Prostate gland (tissue), 2 donors: Measurements from ENCODE around the gene FNDC3B. TPM values are rescaled to one million over a fixed set of nuclear protein-coding genes. Genes with fewer than 3 reads are reported as not detected.

Source experiments
- DNase-seq: peaks from one replicate; pipeline ENCODE4 v3.0.0-alpha.2; 2019; ENCODE audit warnings: low spot score
- H3K27ac ChIP-seq, 2 donors: fragments of 200-600 bp; sonication (generic); 2 replicates each; pipeline ENCODE4 v1.5.1; 2017 to 2019
- H3K27me3 ChIP-seq: fragments of 200-600 bp; sonication (generic); replicated peaks from 2 replicates; pipeline ENCODE4 v1.5.1; 2019; ENCODE audit not compliant: insufficient read depth
- H3K36me3 ChIP-seq, 2 donors: fragments of 200-600 bp; sonication (generic); 1 replicate in 1 of 2; 2 replicates in 1 of 2; pipeline versions ENCODE4 v1.5.1 to v1.8.1; 2017 to 2019
- H3K4me1 ChIP-seq: fragments of 200-600 bp; sonication (generic); replicated peaks from 2 replicates; pipeline ENCODE4 v1.5.1; 2019
- H3K4me3 ChIP-seq, 2 donors: fragments of 200-600 bp; sonication (generic); 2 replicates each; pipeline ENCODE4 v1.5.1; 2017 to 2019
- H3K9me3 ChIP-seq: fragments of 200-600 bp; sonication (generic); 2 replicates; pipeline ENCODE4 v1.5.1; 2017
- POLR2A ChIP-seq: fragments of 450-650 bp; IDR thresholded peaks from one replicate; pipeline ENCODE4 v1.6.1; 2016; ENCODE audit warnings: antibody characterized with exemption, mild to moderate bottlenecking
- POLR2AphosphoS5 ChIP-seq: sonication (generic); formaldehyde crosslinking; IDR thresholded peaks from one replicate; pipeline ENCODE4 v1.6.1; 2017; ENCODE audit warnings: antibody characterized with exemption
- WGBS: methylation state at CpG from one replicate; pipeline ENCODE4 v1.1.5; 2018; 5-methylcytosine and 5-hydroxymethylcytosine counted together
- intact Hi-C: fragments of 100-400 bp; cut with DNase I; formaldehyde crosslinking; loops from one replicate; pipeline ENCODE4 v1.14.2; 2022
- total RNA-seq, 2 donors: library from RNA; depleted of rRNA; stranded (reverse); fragments of >200 nt; gene quantifications; one replicate each; pipeline ENCODE4 v1.1.0, GENCODE V29; 2016
- TF ChIP-seq, protein P1 (sequence below), 4 experiments: fragments of 200-600 bp in 2 of 4; fragments of 450-650 bp in 2 of 4; sonication (generic) in 2 of 4; IDR thresholded peaks; 1 replicate in 3 of 4; 2 replicates in 1 of 4; pipeline ENCODE4 v1.5.1; 2016 to 2019; ENCODE audit warnings: antibody characterized with exemption in 4 of 4, mild to moderate bottlenecking in 2 of 4, moderate library complexity in 2 of 4

FNDC3B gene
- total RNA-seq, 2 donors from 2014 or later: 35.9 to 62.4 TPM

DNA sequence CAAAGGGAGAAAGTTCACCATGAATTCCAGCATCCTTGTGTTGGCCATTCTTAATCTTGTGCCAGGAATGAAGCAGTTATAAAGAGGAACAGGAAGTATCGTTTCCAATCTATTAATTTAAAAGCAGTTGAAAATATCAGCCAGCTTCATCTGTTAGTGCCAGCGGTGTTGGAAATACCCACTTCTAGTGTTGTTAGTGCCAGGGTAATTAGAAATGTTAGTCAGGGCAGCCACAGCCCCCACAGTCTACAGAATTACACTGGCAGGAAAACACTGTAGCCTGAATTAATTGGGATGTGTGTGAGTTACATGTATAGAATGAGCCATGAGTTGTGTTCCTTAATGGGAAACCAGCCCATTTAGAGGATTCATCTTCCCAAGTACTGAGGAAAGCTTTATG lies 281.1 kb downstream of the FNDC3B start:
- TF ChIP-seq, protein P1, sequence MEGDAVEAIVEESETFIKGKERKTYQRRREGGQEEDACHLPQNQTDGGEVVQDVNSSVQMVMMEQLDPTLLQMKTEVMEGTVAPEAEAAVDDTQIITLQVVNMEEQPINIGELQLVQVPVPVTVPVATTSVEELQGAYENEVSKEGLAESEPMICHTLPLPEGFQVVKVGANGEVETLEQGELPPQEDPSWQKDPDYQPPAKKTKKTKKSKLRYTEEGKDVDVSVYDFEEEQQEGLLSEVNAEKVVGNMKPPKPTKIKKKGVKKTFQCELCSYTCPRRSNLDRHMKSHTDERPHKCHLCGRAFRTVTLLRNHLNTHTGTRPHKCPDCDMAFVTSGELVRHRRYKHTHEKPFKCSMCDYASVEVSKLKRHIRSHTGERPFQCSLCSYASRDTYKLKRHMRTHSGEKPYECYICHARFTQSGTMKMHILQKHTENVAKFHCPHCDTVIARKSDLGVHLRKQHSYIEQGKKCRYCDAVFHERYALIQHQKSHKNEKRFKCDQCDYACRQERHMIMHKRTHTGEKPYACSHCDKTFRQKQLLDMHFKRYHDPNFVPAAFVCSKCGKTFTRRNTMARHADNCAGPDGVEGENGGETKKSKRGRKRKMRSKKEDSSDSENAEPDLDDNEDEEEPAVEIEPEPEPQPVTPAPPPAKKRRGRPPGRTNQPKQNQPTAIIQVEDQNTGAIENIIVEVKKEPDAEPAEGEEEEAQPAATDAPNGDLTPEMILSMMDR (IDR thresholded peaks at IDR 0.05): no peak
- no peak for TF ChIP-seq POLR2AphosphoS5
- no peak for TF ChIP-seq POLR2A
- H3K27me3 ChIP-seq: no peaks in the 10 kb centered on the region
- H3K4me1 ChIP-seq: peaks cover 5% of the 10 kb centered on the region
- WGBS: 45% methylated on average over 2 of the region's 2 CpGs
- intact Hi-C loops: no loop called here
- no peak overlapping the region for H3K27ac ChIP-seq
- H3K9me3 ChIP-seq: no peaks in the 10 kb centered on the region
- DNase-seq: no peak
- H3K36me3 ChIP-seq: no peaks in the 10 kb centered on the region
- no peak overlapping the region for H3K4me3 ChIP-seq

DNA sequence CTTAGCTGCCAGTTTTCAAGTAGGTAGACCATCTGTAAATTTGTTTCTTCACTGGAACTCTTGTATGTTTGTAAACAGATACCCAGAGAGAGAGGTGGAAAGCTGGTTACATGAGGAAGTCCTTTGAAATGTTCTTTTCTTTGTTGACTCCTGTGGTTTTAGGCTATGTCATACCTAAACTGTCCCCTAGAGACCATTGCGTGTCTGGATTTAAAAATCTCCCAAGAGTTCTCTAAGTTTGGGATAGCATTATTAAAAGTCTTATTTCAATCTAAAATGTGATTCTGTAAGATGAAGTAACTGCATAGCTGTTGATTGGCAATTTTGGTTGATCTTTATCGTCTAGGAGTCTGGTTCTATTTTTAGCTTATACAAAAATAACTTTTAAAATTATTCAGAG lies 281.7 kb downstream of the FNDC3B start:
- no peak overlapping the region for H3K4me3 ChIP-seq
- H3K27me3 ChIP-seq: no peaks in the 10 kb centered on the region
- no peaks in the 10 kb centered on the region for H3K36me3 ChIP-seq
- no peaks in the 10 kb centered on the region for H3K9me3 ChIP-seq
- intact Hi-C loops: no loop called here
- peaks cover 5% of the 10 kb centered on the region for H3K4me1 ChIP-seq
- DNase-seq: no peak
- 61% methylated on average over 2 of the region's 2 CpGs for WGBS
- no peak overlapping the region for H3K27ac ChIP-seq
- TF ChIP-seq POLR2AphosphoS5: no peak
- TF ChIP-seq, protein P1 (IDR thresholded peaks at IDR 0.05): peak in 1 of 4 experiments; percentile 40
- no peak for TF ChIP-seq POLR2A

DNA sequence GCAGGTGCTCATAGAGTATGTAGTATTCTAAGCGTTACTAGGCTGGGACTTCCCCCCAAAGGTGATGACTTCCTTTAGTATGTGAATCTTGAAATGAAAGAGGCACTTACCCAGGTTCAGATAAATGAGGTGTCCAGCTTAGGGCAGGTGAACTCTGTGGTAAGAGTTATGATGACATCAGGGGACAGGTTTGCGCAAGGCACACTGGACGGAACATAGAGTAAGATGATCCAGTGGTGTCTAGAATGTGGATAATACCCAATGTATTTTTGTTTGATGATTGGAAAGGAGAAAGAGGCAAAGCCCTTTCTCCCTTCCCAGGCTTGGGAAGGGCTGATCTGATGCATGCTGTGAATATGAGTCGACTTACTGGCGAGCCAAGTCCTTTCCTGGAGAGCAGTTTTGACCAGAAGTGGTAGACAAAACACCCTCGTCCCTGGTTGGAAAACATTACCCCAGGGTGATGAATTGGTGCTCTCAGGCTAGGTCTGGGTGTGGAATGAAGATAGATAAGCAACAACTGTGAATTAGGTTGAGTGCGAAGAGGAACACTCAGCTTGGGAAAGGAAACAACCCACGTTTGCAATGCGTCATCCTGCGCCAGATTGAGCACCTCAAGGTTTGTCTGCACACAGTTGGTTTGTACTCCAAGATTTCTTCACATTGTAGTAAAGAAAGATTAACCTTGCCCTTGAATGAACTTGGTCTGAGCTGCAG lies 284.7 kb downstream of the FNDC3B start:
- Histone ChIP-seq H3K27ac (no peak overlapping the region), H3K27me3 (no peaks in the 10 kb centered on the region), H3K36me3 (no peaks in the 10 kb centered on the region), H3K9me3 (no peaks in the 10 kb centered on the region), H3K4me1 (no peaks in the 10 kb centered on the region), H3K4me3 (no peak overlapping the region)
- WGBS: 81% methylated on average over 10 of the region's 10 CpGs
- DNase-seq: no peak
- TF ChIP-seq, protein P1 (IDR thresholded peaks at IDR 0.05): no peak
- no peak for TF ChIP-seq POLR2AphosphoS5
- no peak for TF ChIP-seq POLR2A
- intact Hi-C loops: no loop called here

DNA sequence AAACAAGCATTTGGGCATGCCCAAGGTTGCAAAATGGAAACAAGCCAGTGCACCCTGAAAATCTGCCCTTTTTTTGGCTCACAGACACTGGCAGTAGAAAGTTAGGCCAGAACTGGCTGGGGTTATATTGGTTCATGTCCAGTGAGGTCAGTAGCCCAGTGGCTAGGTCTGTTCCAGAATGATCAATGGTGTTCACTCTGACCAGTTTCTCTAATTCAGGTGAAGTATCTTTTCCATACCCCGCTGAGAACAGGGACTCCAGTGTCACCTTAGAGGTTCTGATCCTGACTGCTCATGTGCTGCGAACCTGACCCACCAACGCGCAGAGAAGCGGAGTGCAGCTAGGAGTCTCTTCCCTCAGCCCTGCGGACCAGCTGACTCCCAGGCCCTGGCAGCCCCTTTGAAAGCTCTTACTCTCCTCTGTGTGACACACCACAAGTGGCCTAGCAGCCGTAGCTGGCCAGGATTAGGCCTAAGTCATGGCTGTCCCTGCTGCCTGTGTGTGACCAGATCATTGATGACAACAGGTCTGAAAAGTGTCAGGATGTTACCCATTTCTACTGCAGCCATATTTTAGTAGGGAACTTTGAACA lies 285.3 kb downstream of the FNDC3B start:
- no peak overlapping the region for H3K27ac ChIP-seq
- no peak for TF ChIP-seq POLR2AphosphoS5
- TF ChIP-seq, protein P1 (IDR thresholded peaks at IDR 0.05): no peak
- no peaks in the 10 kb centered on the region for H3K36me3 ChIP-seq
- intact Hi-C loops: no loop called here
- no peak overlapping the region for H3K4me3 ChIP-seq
- H3K27me3 ChIP-seq: no peaks in the 10 kb centered on the region
- H3K4me1 ChIP-seq: no peaks in the 10 kb centered on the region
- no peaks in the 10 kb centered on the region for H3K9me3 ChIP-seq
- 99% methylated on average over 7 of the region's 7 CpGs for WGBS
- DNase-seq: no peak

DNA sequence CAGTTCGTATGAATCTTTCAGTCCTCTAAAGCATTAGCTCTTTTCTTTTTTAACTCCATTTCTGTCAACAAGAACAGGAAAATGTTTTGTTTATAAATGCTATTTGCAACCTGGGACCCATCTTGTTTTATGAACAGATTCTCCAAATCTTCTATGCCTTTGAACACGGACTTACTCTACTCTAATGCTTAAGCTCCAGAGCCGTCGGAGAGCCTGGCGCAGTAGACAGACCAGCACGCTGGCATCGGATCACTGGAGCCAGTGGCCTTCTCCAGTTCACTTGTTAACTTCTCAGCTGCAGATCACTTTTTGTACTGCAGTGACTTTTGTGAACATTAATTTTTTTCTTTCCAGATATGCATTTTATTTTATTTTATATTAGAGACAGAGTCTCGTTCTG lies 286.1 kb downstream of the FNDC3B start:
- H3K9me3 ChIP-seq: no peaks in the 10 kb centered on the region
- TF ChIP-seq, protein P1 (IDR thresholded peaks at IDR 0.05): no peak
- TF ChIP-seq POLR2AphosphoS5: no peak
- no peak for TF ChIP-seq POLR2A
- H3K36me3 ChIP-seq: no peaks in the 10 kb centered on the region
- intact Hi-C loops: no loop called here
- no peak for DNase-seq
- no peak overlapping the region for H3K27ac ChIP-seq
- 85% methylated on average over 8 of the region's 8 CpGs for whole genome bisulfite sequencing
- no peaks in the 10 kb centered on the region for H3K4me1 ChIP-seq
- no peak overlapping the region for H3K4me3 ChIP-seq
- H3K27me3 ChIP-seq: no peaks in the 10 kb centered on the region
